Thyroid gland (tissue), 4 donors: ENCODE results near the gene EHD3. TPM values are rescaled to one million over a fixed set of nuclear protein-coding genes. Genes with fewer than 3 reads are reported as not detected.

ENCODE experiments used
- DNase-seq, 2 donors: peaks; one replicate each; pipeline ENCODE4 v3.0.0-alpha.2; 2019
- H3K27ac ChIP-seq, 3 donors: fragments of 200-600 bp; sonication (generic); 1 replicate in 2 of 3; 2 replicates in 1 of 3; pipeline ENCODE4 v1.5.1; 2016 to 2019; ENCODE audit warnings: mild to moderate bottlenecking in 1 of 3, moderate library complexity in 1 of 3
- H3K27me3 ChIP-seq: fragments of 200-600 bp; sonication (generic); one replicate; pipeline ENCODE4 v1.5.1; 2019
- H3K36me3 ChIP-seq, 2 donors: fragments of 200-600 bp; sonication (generic); one replicate each; pipeline ENCODE4 v1.5.1; 2016 to 2019
- H3K4me1 ChIP-seq, 2 donors: fragments of 200-600 bp; sonication (generic); one replicate each; pipeline ENCODE4 v1.5.1; 2017 to 2019
- H3K4me3 ChIP-seq, 3 donors: fragments of 200-600 bp; sonication (generic); replicated peaks in 1 of 3; 1 replicate in 2 of 3; 2 replicates in 1 of 3; pipeline ENCODE4 v1.5.1; 2016; ENCODE audit warnings: mild to moderate bottlenecking in 1 of 3
- H3K9me3 ChIP-seq: fragments of 200-600 bp; sonication (generic); one replicate; pipeline ENCODE4 v1.5.1; 2017
- POLR2A ChIP-seq, 2 donors: fragments of 450-650 bp; IDR thresholded peaks; one replicate each; pipeline ENCODE4 v1.6.1; 2017; ENCODE audit warnings: antibody characterized with exemption in 2 of 2, mild to moderate bottlenecking in 2 of 2, moderate library complexity in 1 of 2
- WGBS, 2 donors: methylation state at CpG; one replicate each; pipeline ENCODE4 v1.1.5; 2017; 5-methylcytosine and 5-hydroxymethylcytosine counted together
- intact Hi-C: fragments of 100-400 bp; cut with DNase I; formaldehyde crosslinking; loops from one replicate; pipeline ENCODE4 v1.15.1; 2023
- total RNA-seq, 4 donors: library from RNA; depleted of rRNA; stranded (reverse); fragments of >200 nt; gene quantifications; one replicate each; pipeline ENCODE4 v1.2.3, GENCODE V29; 2016
- TF ChIP-seq, protein P1 (sequence below), 6 experiments: fragments of 200-600 bp in 3 of 6; fragments of 450-650 bp in 3 of 6; sonication (generic) in 3 of 6; IDR thresholded peaks; one replicate each; pipeline ENCODE4 v1.5.1; 2016 to 2019; ENCODE audit warnings: antibody characterized with exemption in 6 of 6, mild to moderate bottlenecking in 2 of 6, inconsistent platforms in 1 of 6, moderate library complexity in 1 of 6

Gene EHD3
- total RNA-seq, 4 donors from 2014 or later = 4.2 to 9.2 (median 5.5) TPM

- intact Hi-C loops = no loop called here
- H3K27ac ChIP-seq = no peak overlapping the region
- no peak for DNase-seq
- H3K4me3 ChIP-seq = no peak overlapping the region
- TF ChIP-seq, protein P1, sequence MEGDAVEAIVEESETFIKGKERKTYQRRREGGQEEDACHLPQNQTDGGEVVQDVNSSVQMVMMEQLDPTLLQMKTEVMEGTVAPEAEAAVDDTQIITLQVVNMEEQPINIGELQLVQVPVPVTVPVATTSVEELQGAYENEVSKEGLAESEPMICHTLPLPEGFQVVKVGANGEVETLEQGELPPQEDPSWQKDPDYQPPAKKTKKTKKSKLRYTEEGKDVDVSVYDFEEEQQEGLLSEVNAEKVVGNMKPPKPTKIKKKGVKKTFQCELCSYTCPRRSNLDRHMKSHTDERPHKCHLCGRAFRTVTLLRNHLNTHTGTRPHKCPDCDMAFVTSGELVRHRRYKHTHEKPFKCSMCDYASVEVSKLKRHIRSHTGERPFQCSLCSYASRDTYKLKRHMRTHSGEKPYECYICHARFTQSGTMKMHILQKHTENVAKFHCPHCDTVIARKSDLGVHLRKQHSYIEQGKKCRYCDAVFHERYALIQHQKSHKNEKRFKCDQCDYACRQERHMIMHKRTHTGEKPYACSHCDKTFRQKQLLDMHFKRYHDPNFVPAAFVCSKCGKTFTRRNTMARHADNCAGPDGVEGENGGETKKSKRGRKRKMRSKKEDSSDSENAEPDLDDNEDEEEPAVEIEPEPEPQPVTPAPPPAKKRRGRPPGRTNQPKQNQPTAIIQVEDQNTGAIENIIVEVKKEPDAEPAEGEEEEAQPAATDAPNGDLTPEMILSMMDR (IDR thresholded peaks at IDR 0.05) = no peak
- TF ChIP-seq POLR2A (IDR thresholded peaks at IDR 0.05) = no peak
- no peaks in the 10 kb centered on the region for H3K36me3 ChIP-seq
- no peaks in the 10 kb centered on the region for H3K27me3 ChIP-seq
- H3K9me3 ChIP-seq = no peaks in the 10 kb centered on the region
- WGBS, 2 donors = 81 to 87% methylated on average over 3 of the region's 3 CpGs
- H3K4me1 ChIP-seq = no peaks in the 10 kb centered on the region
These were observed 5.2 kb upstream of the EHD3 start for GRCh38 chr2:31228717-31229116.

- intact Hi-C loops = loop anchor here (10.0 kb wide), 1 partner anchor 104 kb away; no protein-coding TSS in a partner anchor
- H3K4me3 ChIP-seq = no peak overlapping the region
- TF ChIP-seq, protein P1 (IDR thresholded peaks at IDR 0.05) = no peak
- TF ChIP-seq POLR2A (IDR thresholded peaks at IDR 0.05) = no peak
- DNase-seq = no peak
- H3K27me3 ChIP-seq = no peaks in the 10 kb centered on the region
- 89 to 90% methylated on average over 3 of the region's 3 CpGs for WGBS, 2 donors
- no peak overlapping the region for H3K27ac ChIP-seq
- no peaks in the 10 kb centered on the region for H3K9me3 ChIP-seq
- H3K36me3 ChIP-seq = no peaks in the 10 kb centered on the region
- H3K4me1 ChIP-seq = peaks cover 5 to 8% of the 10 kb centered on the region in 2 donors
These were observed 3.2 kb upstream of the EHD3 start for GRCh38 chr2:31230751-31231150.

- no peaks in the 10 kb centered on the region for H3K27me3 ChIP-seq
- H3K9me3 ChIP-seq = no peaks in the 10 kb centered on the region
- DNase-seq = no peak
- H3K36me3 ChIP-seq = no peaks in the 10 kb centered on the region
- TF ChIP-seq, protein P1 (IDR thresholded peaks at IDR 0.05) = no peak
- no peak for TF ChIP-seq POLR2A (IDR thresholded peaks at IDR 0.05)
- H3K27ac ChIP-seq = no peak overlapping the region
- H3K4me3 ChIP-seq = no peak overlapping the region
- intact Hi-C loops = loop anchor here (10.0 kb wide), 1 partner anchor 103 kb away; no protein-coding TSS in a partner anchor
- WGBS, 2 donors = 64 to 68% methylated on average over 15 of the region's 15 CpGs
- peaks cover 5 to 8% of the 10 kb centered on the region in 2 donors for H3K4me1 ChIP-seq
These were observed 2.2 kb upstream of the EHD3 start for GRCh38 chr2:31231571-31232302.

DNA sequence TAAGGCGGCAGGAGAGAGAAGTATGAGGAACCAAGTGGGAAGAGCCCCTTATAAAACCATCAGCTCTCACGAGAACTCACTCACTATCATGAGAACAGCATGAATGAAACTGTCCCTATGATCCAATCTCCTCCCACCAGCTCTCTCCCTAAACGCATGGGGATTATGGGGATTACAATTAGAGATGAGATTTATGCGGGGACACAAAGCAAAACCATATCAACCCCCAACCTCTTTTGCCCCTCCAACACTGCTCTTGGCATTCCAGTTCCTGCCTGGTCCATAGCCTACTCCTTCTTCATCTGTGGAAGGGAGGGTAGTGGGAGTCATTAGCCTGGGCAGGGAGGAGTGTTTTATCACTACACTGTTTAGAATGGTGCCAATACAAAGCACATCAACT lies 1.4 kb upstream of the EHD3 start:
- no peak overlapping the region for H3K4me3 ChIP-seq
- no peak overlapping the region for H3K27ac ChIP-seq
- peaks cover 5 to 8% of the 10 kb centered on the region in 2 donors for H3K4me1 ChIP-seq
- TF ChIP-seq, protein P1 (IDR thresholded peaks at IDR 0.05) = no peak
- TF ChIP-seq POLR2A (IDR thresholded peaks at IDR 0.05) = no peak
- 68 to 85% methylated on average over 4 of the region's 4 CpGs for WGBS, 2 donors
- intact Hi-C loops = loop anchor here (10.0 kb wide), 1 partner anchor 102 kb away; no protein-coding TSS in a partner anchor
- H3K27me3 ChIP-seq = no peaks in the 10 kb centered on the region
- no peaks in the 10 kb centered on the region for H3K36me3 ChIP-seq
- DNase-seq = no peak
- H3K9me3 ChIP-seq = no peaks in the 10 kb centered on the region

DNA sequence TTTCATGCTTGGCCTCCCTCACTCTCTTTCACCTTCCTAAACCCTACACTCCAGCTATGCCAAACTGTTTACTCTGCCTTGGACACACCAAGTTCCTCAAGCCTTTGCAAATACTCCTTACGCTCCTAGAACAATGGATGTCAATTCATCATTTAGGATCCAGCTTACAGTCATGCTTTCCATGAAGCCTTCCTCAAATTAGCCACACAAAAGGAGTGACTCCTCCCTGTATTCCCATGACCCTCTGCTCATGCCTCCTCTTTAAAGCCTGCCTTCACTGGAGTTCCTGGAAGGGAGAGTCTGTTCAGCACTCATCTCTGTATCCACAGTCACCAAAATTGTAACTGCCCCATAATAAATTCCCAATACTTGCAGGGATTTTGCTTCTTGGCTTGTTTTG lies 721 bp upstream of the EHD3 start:
- intact Hi-C loops = loop anchor here (10.0 kb wide), 1 partner anchor 102 kb away; no protein-coding TSS in a partner anchor
- Histone ChIP-seq H3K4me3 (no peak overlapping the region), H3K27ac (no peak overlapping the region)

More for the DNA sequence above, 721 bp upstream of the EHD3 start:
- Histone ChIP-seq H3K4me1 (peaks cover 5 to 8% of the 10 kb centered on the region in 2 donors), H3K9me3 (no peaks in the 10 kb centered on the region), H3K27me3 (no peaks in the 10 kb centered on the region), H3K36me3 (no peaks in the 10 kb centered on the region)
- TF ChIP-seq, protein P1 (IDR thresholded peaks at IDR 0.05) = no peak
- no peak for TF ChIP-seq POLR2A (IDR thresholded peaks at IDR 0.05)
- DNase-seq = no peak
- WGBS, 2 donors = 83 to 87% methylated on average over 1 of the region's 1 CpG
